HG02763 (cell line): Measurements from ENCODE around the gene HOXD13.

ENCODE experiments used
- ATAC-seq: cut with Tn5 transposase; IDR thresholded peaks from one replicate; pipeline ENCODE4 v1.9.1; 2021; ENCODE audit warnings: mild to moderate bottlenecking, moderate library complexity; ENCODE audit not compliant: unreplicated experiment

HOXD13 gene

GRCh38 chr2:176105078-176105729, 12.7 kb downstream of the HOXD13 start:
- no peak for ATAC-seq

- ATAC-seq: no peak
These were observed 13.4 kb downstream of the HOXD13 start for GRCh38 chr2:176105730-176106580.

GRCh38 chr2:176106581-176107539, 14.3 kb downstream of the HOXD13 start, which contains the start of gene HOXD11:
TSS of gene HOXD11 (plus strand) at chr2:176107280. CDS start at chr2:176107356, 76 bp downstream.
- ATAC-seq: no peak

- ATAC-seq: no peak
These were observed 15.2 kb downstream of the HOXD13 start for GRCh38 chr2:176107731-176108181.

GRCh38 chr2:176109192-176109901, 16.8 kb downstream of the HOXD13 start:
- ATAC-seq: no peak

- ATAC-seq: no peak
These were observed 17.4 kb downstream of the HOXD13 start for GRCh38 chr2:176109946-176110345.

GRCh38 chr2:176110415-176111308, 18.1 kb downstream of the HOXD13 start:
- ATAC-seq: no peak

GRCh38 chr2:176111309-176111663, 18.8 kb downstream of the HOXD13 start:
- ATAC-seq: no peak

GRCh38 chr2:176111846-176112374, 19.4 kb downstream of the HOXD13 start:
- no peak for ATAC-seq

- no peak for ATAC-seq
These were observed 20.1 kb downstream of the HOXD13 start for GRCh38 chr2:176112375-176113302.

- ATAC-seq: no peak
These were observed 21.8 kb downstream of the HOXD13 start for GRCh38 chr2:176114120-176114929.

GRCh38 chr2:176114930-176115625, 22.6 kb downstream of the HOXD13 start:
- ATAC-seq: no peak

- no peak for ATAC-seq
These were observed 23.6 kb downstream of the HOXD13 start, which contains the start of gene HOXD10 for GRCh38 chr2:176115883-176116813. TSS of gene HOXD10 (plus strand) at chr2:176116778. CDS start at chr2:176116834, 56 bp downstream.

GRCh38 chr2:176117162-176117822, 24.8 kb downstream of the HOXD13 start:
- ATAC-seq: no peak

GRCh38 chr2:176117823-176118371, 25.4 kb downstream of the HOXD13 start:
- no peak for ATAC-seq
